HepG2 (cell line): ENCODE results near the gene ALLC. TPM values are rescaled to one million over a fixed set of nuclear protein-coding genes. Genes with fewer than 3 reads are reported as not detected.

ENCODE experiments used
- ARNTL ChIP-seq: sonication (generic); formaldehyde crosslinking; IDR thresholded peaks from 2 replicates; pipeline ENCODE4 v1.4.0; 2020; ENCODE audit warnings: mild to moderate bottlenecking, missing genetic modification reagents
- FOXA3 ChIP-seq: IDR thresholded peaks from 2 replicates; pipeline ENCODE4 v1.6.1; 2016; ENCODE audit warnings: missing genetic modification reagents, missing compliant biosample characterization
- GABPA ChIP-seq, 2 experiments: IDR thresholded peaks; 2 replicates each; pipeline ENCODE4 v1.6.1; 2011 to 2016; ENCODE audit warnings: low read depth in 2 of 2, low read length in 1 of 2, missing biosample characterization in 1 of 2, missing genetic modification characterization in 1 of 2
- SOX6 ChIP-seq, 2 experiments: fragments of 450-650 bp in 1 of 2; sonication (generic) in 1 of 2; formaldehyde crosslinking in 1 of 2; IDR thresholded peaks; 2 replicates each; pipeline versions ENCODE4 v1.4.0 to v1.6.1; 2017 to 2020; ENCODE audit warnings: antibody characterized with exemption in 1 of 2, mild to moderate bottlenecking in 1 of 2, missing genetic modification reagents in 1 of 2
- ZNF317 ChIP-seq: sonication (generic); formaldehyde crosslinking; IDR thresholded peaks from 2 replicates; pipeline ENCODE4 v1.5.0; 2020; ENCODE audit warnings: mild to moderate bottlenecking, missing genetic modification reagents
- polyA plus RNA-seq, 8 experiments: library from polyadenylated mRNA; depleted of rRNA in 3 of 8; stranded (reverse) in 7 of 8; unstranded in 1 of 8; fragments of >200 nt; fragmentation: Illumina TruSeq in 4 of 8; extraction: Trizol in 4 of 8; gene quantifications; 2 replicates each; pipeline versions ENCODE4 v1.2.1 to v1.2.3, GENCODE V29; 2011 to 2016; ENCODE audit warnings: low read depth in 4 of 8, missing spikeins in 1 of 8, mixed read lengths in 1 of 8; ENCODE audit not compliant: insufficient read depth in 1 of 8
- total RNA-seq, 5 experiments: library from RNA; depleted of rRNA; stranded (reverse); fragments of >200 nt; fragmentation: Illumina TruSeq; extraction: Trizol; gene quantifications; 2 replicates each; pipeline ENCODE4 v1.2.3, GENCODE V29; 2016; ENCODE audit warnings: low read depth in 1 of 5
- TF ChIP-seq, protein P1 (sequence below): IDR thresholded peaks from 2 replicates; pipeline ENCODE4 v1.4.0; 2020; ENCODE audit warnings: mild to moderate bottlenecking, missing genetic modification reagents
- TF ChIP-seq, protein P2 (sequence below): sonication (generic); formaldehyde crosslinking; IDR thresholded peaks from 2 replicates; pipeline ENCODE4 v1.4.0; 2020; ENCODE audit warnings: missing genetic modification reagents, borderline replicate concordance

Gene ALLC
- total and polyA plus RNA-seq, 2 of the 13 experiments (the other 11 are each of a cell fraction or from before 2014, with no cell fraction given) = 0.08 to 0.11 TPM

DNA sequence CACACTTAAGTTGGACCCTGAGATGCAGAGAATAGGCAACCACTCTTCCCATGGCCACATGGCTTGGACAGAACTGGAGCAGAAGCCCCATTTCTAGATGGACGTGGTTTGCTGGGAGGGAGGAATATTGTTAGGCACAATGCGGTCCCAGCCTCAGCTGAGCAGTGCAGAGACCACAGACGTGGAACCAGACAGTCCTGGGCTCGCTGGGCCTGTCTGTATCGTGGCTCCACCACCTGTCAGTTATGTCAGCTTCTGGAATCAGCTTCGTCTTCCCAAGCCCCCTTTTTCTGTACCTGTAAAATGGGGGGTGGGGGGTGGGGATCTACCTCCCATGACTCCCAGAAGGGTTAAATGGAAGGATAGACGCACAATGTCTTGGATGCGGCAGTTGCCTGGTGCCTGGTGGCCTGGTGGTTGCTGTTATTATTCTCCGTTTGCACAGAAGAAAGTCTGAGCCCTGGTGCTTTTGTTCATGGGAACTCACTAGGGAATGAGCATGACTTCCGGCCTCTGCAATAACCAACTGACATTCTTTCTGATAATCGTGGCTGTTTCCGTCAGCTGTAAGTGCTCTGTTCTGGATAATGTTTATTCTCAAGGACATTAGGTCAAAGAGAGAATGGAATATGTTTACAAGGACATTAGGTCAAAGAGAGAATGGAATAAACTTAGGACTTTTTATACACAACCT is 31.7 kb upstream of the ALLC start (continued):
- TF ChIP-seq, protein P1, sequence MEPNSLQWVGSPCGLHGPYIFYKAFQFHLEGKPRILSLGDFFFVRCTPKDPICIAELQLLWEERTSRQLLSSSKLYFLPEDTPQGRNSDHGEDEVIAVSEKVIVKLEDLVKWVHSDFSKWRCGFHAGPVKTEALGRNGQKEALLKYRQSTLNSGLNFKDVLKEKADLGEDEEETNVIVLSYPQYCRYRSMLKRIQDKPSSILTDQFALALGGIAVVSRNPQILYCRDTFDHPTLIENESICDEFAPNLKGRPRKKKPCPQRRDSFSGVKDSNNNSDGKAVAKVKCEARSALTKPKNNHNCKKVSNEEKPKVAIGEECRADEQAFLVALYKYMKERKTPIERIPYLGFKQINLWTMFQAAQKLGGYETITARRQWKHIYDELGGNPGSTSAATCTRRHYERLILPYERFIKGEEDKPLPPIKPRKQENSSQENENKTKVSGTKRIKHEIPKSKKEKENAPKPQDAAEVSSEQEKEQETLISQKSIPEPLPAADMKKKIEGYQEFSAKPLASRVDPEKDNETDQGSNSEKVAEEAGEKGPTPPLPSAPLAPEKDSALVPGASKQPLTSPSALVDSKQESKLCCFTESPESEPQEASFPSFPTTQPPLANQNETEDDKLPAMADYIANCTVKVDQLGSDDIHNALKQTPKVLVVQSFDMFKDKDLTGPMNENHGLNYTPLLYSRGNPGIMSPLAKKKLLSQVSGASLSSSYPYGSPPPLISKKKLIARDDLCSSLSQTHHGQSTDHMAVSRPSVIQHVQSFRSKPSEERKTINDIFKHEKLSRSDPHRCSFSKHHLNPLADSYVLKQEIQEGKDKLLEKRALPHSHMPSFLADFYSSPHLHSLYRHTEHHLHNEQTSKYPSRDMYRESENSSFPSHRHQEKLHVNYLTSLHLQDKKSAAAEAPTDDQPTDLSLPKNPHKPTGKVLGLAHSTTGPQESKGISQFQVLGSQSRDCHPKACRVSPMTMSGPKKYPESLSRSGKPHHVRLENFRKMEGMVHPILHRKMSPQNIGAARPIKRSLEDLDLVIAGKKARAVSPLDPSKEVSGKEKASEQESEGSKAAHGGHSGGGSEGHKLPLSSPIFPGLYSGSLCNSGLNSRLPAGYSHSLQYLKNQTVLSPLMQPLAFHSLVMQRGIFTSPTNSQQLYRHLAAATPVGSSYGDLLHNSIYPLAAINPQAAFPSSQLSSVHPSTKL (CRISPR knock-in tag) = peak; percentile 45; the same call in 1 of the 2 replicates
- TF ChIP-seq GABPA (IDR thresholded peaks at IDR 0.05; ENCODE audit: low read depth, low read length) (no peak), GABPA (CRISPR knock-in tag; IDR thresholded peaks at IDR 0.05; ENCODE audit: low read depth) (peak; percentile 60; the same call in 1 of the 2 replicates), FOXA3 (peak; percentile 33; the same call in 1 of the 2 replicates), ARNTL (CRISPR knock-in tag) (no peak), ZNF317 (CRISPR knock-in tag) (0 out of 2 replicates have a peak, but pooled peaks have one; percentile 22), SOX6 (IDR thresholded peaks at IDR 0.05) (no peak), SOX6 (CRISPR knock-in tag; IDR thresholded peaks at IDR 0.05) (peak; percentile 54; the same call in 1 of the 2 replicates)
- TF ChIP-seq, protein P2, sequence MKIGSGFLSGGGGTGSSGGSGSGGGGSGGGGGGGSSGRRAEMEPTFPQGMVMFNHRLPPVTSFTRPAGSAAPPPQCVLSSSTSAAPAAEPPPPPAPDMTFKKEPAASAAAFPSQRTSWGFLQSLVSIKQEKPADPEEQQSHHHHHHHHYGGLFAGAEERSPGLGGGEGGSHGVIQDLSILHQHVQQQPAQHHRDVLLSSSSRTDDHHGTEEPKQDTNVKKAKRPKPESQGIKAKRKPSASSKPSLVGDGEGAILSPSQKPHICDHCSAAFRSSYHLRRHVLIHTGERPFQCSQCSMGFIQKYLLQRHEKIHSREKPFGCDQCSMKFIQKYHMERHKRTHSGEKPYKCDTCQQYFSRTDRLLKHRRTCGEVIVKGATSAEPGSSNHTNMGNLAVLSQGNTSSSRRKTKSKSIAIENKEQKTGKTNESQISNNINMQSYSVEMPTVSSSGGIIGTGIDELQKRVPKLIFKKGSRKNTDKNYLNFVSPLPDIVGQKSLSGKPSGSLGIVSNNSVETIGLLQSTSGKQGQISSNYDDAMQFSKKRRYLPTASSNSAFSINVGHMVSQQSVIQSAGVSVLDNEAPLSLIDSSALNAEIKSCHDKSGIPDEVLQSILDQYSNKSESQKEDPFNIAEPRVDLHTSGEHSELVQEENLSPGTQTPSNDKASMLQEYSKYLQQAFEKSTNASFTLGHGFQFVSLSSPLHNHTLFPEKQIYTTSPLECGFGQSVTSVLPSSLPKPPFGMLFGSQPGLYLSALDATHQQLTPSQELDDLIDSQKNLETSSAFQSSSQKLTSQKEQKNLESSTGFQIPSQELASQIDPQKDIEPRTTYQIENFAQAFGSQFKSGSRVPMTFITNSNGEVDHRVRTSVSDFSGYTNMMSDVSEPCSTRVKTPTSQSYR = no peak
